Suprapubic skin (tissue), 3 donors: ENCODE measurements around the gene SLC4A7.

ENCODE experiments used
- EP300 ChIP-seq: sonication (generic); formaldehyde crosslinking; IDR thresholded peaks from one replicate; pipeline ENCODE4 v1.6.1; 2017; ENCODE audit warnings: antibody characterized with exemption
- POLR2A ChIP-seq, 2 donors: fragments of 450-650 bp; IDR thresholded peaks; one replicate each; pipeline ENCODE4 v1.6.1; 2017; ENCODE audit warnings: antibody characterized with exemption in 2 of 2, mild to moderate bottlenecking in 2 of 2, moderate library complexity in 2 of 2
- TF ChIP-seq, protein P1 (sequence below), 2 donors: fragments of 200-600 bp in 1 of 2; fragments of 450-650 bp in 1 of 2; sonication (generic) in 1 of 2; IDR thresholded peaks; one replicate each; pipeline ENCODE4 v1.5.1; 2016 to 2019; ENCODE audit warnings: antibody characterized with exemption in 2 of 2, mild to moderate bottlenecking in 1 of 2, moderate library complexity in 1 of 2

DNA sequence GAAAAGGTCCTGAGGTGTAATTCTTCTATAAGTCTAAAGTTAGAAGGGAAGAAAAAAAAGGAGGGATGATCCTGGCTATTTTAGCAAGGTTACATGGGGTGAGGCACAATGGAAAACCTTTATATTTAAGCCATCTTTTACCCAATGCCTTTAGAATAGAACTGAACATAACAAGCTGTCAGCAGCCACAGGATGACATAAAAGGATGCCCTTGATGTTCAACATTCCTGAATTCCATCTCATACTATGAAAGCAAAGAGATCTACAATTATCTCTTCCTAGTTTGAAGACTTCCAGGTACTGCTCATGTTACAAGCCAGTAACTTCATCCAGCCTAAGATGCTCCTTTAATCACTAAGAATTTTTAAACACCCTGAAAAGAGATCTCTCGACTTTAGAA is 141.9 kb downstream of the SLC4A7 start:
- TF ChIP-seq, protein P1, sequence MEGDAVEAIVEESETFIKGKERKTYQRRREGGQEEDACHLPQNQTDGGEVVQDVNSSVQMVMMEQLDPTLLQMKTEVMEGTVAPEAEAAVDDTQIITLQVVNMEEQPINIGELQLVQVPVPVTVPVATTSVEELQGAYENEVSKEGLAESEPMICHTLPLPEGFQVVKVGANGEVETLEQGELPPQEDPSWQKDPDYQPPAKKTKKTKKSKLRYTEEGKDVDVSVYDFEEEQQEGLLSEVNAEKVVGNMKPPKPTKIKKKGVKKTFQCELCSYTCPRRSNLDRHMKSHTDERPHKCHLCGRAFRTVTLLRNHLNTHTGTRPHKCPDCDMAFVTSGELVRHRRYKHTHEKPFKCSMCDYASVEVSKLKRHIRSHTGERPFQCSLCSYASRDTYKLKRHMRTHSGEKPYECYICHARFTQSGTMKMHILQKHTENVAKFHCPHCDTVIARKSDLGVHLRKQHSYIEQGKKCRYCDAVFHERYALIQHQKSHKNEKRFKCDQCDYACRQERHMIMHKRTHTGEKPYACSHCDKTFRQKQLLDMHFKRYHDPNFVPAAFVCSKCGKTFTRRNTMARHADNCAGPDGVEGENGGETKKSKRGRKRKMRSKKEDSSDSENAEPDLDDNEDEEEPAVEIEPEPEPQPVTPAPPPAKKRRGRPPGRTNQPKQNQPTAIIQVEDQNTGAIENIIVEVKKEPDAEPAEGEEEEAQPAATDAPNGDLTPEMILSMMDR (IDR thresholded peaks at IDR 0.05): no peak
- TF ChIP-seq EP300: no peak
- no peak for TF ChIP-seq POLR2A (IDR thresholded peaks at IDR 0.05)
